ENCODE measurements around the gene RABGAP1L.

The RABGAP1L gene

GRCh38 chr1:174197088-174197487 lies 37.8 kb downstream of the RABGAP1L start:
- FAIRE-seq, result no peak
- no peak for DNase-seq (ENCODE audit: low spot score)

GRCh38 chr1:174197547-174197946 lies 38.2 kb downstream of the RABGAP1L start:
- DNase-seq (ENCODE audit: low spot score) (no peak), FAIRE-seq (no peak)

GRCh38 chr1:174198202-174198601 lies 38.9 kb downstream of the RABGAP1L start:
- FAIRE-seq, result no peak
- no peak for DNase-seq (ENCODE audit: low spot score)

GRCh38 chr1:174200746-174201145 lies 41.4 kb downstream of the RABGAP1L start:
- DNase-seq (ENCODE audit: low spot score) (no peak), FAIRE-seq (no peak)

- no peak for DNase-seq (ENCODE audit: low spot score)
- FAIRE-seq, result no peak
These were observed 45.5 kb downstream of the RABGAP1L start for GRCh38 chr1:174204697-174205308.

- FAIRE-seq (no peak), DNase-seq (ENCODE audit: low spot score) (no peak)
These were observed 47.0 kb downstream of the RABGAP1L start for GRCh38 chr1:174206148-174206836.

- DNase-seq (ENCODE audit: low spot score) (no peak), FAIRE-seq (no peak)
These were observed 50.2 kb downstream of the RABGAP1L start for GRCh38 chr1:174209347-174210187.

- no peak for DNase-seq (ENCODE audit: low spot score)
- no peak for FAIRE-seq
These were observed 52.2 kb downstream of the RABGAP1L start for GRCh38 chr1:174211486-174211885.

- no peak for FAIRE-seq
These were observed 56.4 kb downstream of the RABGAP1L start for GRCh38 chr1:174215766-174216165.

GRCh38 chr1:174217248-174217647 lies 57.9 kb downstream of the RABGAP1L start:
- DNase-seq (ENCODE audit: low spot score), result no peak
- no peak for FAIRE-seq

More at GRCh38 chr1:174215766-174216165, 56.4 kb downstream of the RABGAP1L start:
- no peak for DNase-seq (ENCODE audit: low spot score)

GRCh38 chr1:174217787-174218574 lies 58.7 kb downstream of the RABGAP1L start:
- DNase-seq (ENCODE audit: low spot score) (peak; percentile 33), FAIRE-seq (peak; percentile 74)

- no peak for FAIRE-seq
- no peak for DNase-seq (ENCODE audit: low spot score)
These were observed 59.7 kb downstream of the RABGAP1L start for GRCh38 chr1:174218983-174219382.

GRCh38 chr1:174219606-174220370 lies 60.5 kb downstream of the RABGAP1L start:
- DNase-seq (ENCODE audit: low spot score), result no peak
- no peak for FAIRE-seq

GRCh38 chr1:174221681-174222080 lies 62.4 kb downstream of the RABGAP1L start:
- DNase-seq (ENCODE audit: low spot score) (no peak), FAIRE-seq (no peak)

- FAIRE-seq, result peak; percentile 94
- DNase-seq (ENCODE audit: low spot score), result peak; percentile 88
These were observed 63.0 kb downstream of the RABGAP1L start for GRCh38 chr1:174222166-174222949.

GRCh38 chr1:174224641-174225040 lies 65.3 kb downstream of the RABGAP1L start:
- FAIRE-seq (no peak), DNase-seq (ENCODE audit: low spot score) (no peak)

GRCh38 chr1:174225499-174226204 lies 66.3 kb downstream of the RABGAP1L start:
- FAIRE-seq (no peak), DNase-seq (ENCODE audit: low spot score) (no peak)

- FAIRE-seq, result no peak
- no peak for DNase-seq (ENCODE audit: low spot score)
These were observed 71.1 kb downstream of the RABGAP1L start for GRCh38 chr1:174230399-174230798.

GRCh38 chr1:174232761-174233160 lies 73.4 kb downstream of the RABGAP1L start:
- FAIRE-seq (no peak), DNase-seq (ENCODE audit: low spot score) (no peak)
